NCI-H82 treated with DMSO at 0.1 percent for 48 hours (cell line): ENCODE measurements around the gene KCNN3.
"Not testable (repeated sequence)": the region's sequence is repeated elsewhere in the genome, so short reads cannot be mapped to it uniquely, and the experiment has no call there.

Experiments
- DNase-seq: peaks from one replicate; lab custom pipeline; 2025; ENCODE audit not compliant: unreplicated experiment; lab: John Stamatoyannopoulos, UW

Gene KCNN3

DNA sequence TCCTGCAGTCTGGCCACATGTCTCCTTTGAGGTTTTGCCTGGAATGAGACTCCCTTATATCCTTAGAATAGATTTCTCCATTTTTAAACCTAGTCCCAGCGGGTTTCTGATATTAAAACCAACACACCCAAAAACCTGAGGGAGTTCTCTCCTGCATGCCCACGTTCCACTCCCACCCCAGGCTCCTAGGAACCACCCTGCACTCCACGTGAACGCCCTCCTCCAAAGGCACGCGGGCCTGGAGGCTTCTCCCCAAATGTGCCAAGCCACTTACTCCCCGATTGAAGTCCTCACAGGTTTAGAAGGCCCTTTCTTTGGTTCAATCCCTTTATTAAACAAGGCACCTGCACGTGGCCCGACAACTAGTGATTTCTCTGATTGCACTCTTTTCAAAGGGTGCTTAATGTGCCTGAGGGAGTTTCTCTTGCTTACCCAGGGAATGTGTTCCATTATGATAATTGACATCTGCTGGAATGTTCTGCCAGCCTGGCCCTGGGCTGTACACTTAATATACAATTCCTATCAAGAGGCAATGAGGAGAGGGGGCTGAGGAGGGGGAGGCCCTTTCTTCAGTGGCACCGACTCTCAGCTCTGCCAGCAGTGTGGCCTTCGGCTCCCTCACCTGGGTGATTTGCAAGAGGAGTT lies 157.8 kb downstream of the KCNN3 start:
- no peak for DNase-seq

DNA sequence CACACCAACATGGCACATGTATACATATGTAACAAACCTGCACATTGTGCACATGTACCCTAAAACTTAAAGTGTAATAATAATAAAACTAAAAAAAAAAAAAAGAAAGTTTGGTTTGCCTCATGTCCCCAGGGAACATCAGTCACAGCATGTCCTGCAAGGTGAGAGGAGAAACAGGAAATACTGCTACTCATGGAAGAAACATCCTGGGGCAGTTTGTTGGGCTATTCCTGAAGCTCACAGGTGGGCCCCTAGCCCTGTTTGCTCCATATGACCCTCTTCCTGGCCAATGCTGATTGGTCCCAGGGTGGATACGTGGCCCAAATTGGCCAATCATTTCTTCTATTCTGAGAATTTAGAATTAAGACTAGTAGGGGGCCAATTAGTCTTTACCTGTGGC lies 158.7 kb downstream of the KCNN3 start:
- DNase-seq, result no peak

DNA sequence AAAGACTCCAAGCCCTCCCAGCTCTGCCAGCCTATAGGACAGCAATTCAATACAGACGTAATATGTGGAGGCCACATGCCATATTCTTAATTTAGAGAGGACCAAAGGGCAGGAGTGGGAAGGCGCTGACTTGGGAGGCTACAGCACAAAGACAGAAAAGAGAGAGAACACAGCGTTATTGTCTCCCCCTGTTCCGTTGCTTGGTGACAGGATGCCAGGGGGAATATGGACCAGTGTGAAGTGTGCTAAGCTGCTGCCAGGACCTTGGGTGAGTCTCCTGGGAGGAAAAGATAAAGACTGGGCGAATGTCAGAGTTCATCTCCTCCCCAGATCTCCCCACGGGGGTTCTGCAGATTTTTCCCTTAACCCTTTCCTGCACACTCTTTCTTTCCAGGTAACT lies 160.0 kb downstream of the KCNN3 start:
- DNase-seq, result no peak

DNA sequence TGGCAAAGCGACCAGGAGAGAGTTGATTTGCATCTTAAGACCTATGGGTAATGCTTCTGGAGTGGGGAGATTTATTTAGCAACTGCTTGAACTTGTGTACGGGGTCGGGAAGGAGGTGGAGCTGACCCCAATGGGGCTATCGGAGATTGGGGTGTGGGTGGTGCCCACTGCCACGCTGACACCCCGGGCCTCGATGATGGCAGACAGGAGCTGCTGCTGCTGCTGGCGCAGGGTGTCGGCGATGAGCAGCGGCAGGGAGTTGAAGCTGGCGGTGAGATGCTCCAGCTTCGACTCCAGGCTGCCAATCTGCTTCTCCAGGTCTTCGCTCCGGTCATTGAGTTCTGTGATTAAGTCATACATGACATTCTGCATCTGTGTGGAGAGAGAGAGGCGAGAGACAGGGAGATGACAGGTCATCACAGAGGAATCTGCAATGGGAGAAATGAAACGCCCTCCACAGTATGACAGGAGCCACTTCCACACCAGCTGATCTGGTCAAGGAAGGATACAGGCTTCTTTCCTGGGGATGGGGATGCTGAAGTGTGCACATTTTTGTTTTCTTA lies 162.1 kb downstream of the KCNN3 start:
- DNase-seq, result no peak

DNA sequence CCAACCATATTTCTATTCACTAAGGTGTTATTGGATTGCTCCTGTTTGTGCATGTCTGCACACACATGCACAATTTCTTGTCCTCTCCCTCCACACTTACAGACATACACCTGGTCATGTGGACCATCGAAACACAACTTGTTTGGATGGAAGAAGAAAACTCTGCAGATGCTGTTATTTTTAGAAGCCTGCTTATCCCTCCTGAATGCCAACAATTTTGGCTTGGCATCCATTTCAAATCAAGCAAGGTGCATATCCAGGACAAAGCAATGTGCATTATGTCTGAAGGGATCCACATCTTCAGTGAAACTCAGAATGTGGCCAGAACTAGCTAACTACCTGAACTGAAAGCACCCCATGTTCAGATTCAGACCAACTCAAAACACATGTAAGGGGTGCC lies 163.2 kb downstream of the KCNN3 start:
- no peak for DNase-seq

DNA sequence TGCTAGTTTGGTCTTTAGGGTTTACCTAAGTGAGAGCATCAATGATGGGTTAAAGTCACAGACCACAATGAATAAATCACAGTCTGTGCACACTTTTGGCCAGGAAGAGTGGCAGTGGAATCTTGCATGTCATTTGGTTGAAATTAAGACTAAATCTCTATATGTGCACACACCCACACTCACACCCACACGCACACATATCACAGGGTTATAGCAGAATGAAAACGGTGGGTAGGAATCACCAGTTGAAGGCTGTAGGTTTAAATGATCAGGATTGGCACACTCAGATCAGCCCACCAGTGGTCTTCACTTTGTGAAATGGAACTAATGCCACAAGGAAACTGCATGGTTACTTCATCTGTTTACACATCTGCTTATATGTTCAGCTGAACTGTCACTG lies 164.5 kb downstream of the KCNN3 start:
- DNase-seq, result no peak

DNA sequence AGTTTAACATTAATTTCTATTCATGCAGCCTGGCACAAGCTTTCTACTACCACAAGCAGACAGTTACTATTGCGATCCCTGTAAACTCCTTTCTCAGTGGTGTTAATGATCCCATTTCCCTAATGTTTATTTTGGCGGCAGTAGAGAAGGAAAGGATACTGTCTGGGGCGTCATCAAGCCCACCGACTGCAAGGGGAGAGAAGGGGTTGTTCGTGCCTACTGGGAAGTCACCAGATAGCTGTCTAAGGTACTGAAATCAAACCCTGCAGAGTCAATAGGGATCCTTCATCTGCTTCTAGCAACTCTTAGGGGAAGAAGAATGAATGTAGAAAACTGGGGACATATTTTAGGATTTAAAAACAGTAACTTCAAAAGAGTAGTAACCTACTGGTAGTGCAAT lies 166.9 kb downstream of the KCNN3 start:
- no peak for DNase-seq

DNA sequence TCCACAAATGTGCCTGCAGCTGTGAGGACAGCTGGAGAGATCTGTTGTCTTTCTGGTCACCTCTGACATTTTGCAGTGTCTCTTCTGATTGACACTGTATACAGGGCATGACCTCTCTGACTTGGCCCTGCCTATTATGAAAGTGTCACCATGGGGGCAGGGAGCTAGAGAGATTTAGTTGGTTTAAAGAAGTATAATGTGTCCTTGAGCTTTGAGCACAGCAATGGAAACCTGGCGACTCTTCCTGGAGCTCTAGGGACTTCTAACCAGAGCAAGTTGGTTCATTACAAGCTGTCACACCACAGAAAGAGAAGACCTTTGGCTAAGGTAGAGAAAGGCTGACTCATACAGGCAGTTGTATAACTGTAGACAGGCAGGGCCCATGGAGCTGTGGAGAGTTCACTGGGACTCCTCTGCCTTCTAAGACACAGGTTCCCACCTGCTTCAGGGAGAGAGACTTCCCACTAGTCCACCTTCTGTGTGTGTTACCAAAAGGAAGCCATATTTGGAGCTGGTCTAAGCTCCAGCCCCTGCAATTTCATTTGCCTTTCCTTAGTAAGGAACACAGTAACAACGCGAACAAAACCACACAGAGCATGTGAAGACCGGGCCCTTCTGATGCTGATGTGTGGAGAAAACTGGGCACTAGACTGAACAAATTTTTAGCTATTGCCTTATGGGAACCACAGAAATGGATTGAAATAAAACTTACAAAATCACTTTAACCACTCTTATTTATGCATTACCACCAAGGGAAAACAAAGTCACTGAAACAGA lies 171.6 kb downstream of the KCNN3 start:
- DNase-seq, result no peak

DNA sequence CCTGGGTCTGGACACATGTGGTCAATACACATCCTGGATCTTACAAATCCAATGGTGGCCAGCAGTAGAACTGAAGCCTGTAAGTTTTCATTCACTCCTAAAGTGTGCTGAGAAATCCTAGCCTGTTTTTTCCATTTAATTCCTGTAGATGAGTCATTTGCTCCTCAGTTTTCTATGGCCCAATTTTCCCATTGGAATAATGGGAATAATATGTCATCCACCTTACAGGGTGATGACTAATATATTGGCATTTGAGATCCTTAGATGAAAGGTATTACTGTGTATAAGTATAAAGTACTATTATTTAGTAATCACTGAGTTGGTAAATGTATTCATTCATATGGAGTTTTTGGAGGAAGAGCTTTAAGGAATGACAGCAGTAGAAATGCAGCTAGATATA lies 172.4 kb downstream of the KCNN3 start:
- DNase-seq, result no peak

DNA sequence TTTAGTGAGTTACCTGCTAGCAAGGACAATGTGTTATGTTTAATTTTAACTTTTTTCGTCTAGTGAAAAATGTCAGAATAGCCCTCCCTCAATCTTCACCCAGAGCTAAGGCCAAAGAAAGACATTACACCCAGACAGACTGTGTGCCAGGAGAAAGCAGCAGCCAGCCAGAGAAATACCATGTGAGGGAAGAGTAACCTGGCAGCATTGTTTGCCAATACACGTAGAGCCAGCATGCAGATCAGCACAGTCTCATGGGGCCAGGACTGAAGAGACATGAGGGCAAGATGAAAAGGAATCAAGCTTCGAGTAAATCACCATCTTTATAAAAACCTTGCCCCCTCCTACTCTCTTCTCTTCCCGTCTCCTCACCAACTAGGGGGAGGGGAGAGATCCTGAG lies 173.6 kb downstream of the KCNN3 start:
- no peak for DNase-seq

DNA sequence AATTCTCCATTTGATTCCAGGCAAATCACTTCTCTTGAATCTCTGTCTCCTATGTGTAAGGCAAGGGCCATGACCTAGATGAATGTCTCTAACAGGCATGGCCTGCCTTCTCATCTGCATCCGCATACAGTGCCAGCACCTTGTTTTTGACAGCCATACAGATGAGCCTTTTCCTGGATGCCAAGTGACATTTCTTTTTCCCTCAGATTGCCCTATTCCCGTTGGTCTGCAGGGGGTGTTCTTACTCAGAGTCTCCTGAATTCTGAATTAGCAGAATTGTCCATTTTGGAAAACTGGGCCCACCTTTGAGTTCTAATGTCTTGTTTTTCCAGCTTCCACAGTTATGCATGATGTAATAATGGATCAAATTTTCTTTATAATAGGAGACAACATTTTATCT lies 174.1 kb downstream of the KCNN3 start:
- DNase-seq, result no peak

DNA sequence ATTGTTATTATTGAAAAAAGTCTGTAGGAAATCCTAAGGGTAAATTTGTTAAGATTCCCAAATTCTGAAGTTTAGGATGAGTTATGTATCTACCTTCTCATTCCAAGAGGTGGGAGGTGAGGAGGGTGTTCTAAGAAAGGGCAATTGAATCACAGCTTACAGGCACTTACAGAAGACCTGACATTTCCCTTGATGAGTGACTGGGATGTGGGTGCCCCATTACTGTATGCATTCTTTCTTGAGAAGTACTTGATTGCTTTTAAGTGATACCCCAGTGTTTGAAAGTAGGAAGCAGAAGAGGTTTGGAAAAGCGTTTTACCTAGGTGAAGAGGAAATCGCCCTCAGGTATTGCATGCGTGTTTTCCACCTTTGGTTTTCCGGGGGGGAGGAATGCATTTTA lies 175.1 kb downstream of the KCNN3 start:
- DNase-seq, result no peak

DNA sequence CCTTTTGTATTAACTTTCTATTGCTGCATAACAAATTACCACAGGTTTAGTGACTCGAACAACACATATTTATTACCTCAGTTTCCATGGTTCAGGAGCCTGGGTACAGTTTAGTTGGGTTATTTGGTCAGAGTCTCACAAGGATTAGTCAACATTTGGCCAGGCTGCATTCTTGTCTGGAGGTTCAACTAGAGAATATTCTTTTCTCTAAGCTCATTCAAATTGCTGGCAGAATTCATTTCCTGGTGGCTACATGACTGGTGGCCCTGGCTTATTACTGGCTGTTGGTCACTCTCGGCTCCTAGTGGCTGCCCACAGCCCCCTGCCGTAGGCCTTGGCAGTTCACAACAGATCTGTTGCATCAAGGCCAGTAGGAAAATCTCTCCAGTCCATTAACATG lies 181.0 kb downstream of the KCNN3 start:
- DNase-seq, result no peak

DNA sequence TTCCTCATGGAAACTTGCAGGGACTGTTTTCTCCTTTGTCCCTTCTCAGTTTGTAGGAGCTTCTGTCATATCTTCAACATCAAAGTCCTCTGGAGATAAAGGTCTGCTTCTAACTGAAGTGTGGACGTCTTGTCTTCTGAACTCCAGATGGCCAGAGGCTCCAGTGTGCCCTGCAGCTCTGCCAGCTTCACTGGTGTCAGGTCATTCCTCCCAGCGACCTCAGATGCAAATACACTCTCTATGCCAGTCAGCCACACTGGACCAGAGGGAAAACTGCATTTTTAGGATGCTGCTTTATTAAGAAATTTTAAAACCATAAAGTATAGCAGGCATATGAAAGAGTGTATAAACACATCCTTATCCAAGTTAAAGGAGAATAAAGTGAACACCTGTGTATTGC lies 183.6 kb downstream of the KCNN3 start:
- no peak for DNase-seq

DNA sequence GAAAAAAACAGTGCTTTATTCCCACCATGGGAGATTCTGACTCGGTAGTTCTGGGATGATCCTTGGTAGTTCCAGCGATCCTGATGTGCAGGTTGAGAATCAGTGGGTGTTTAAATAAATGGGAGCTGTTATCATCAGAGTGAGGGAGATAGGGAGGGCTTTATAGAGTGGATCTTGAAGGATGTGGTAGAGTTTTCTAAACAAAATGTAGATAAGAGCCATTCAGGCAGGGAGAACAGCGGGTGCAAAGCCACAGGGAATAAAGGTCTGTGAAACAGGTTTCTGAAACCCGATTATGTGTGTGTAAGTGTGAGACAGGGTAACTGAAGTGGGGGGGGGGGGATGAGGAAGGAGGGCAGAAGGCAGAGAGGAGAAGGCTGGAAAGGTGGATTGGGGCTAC lies 186.3 kb downstream of the KCNN3 start:
- DNase-seq, result no peak

DNA sequence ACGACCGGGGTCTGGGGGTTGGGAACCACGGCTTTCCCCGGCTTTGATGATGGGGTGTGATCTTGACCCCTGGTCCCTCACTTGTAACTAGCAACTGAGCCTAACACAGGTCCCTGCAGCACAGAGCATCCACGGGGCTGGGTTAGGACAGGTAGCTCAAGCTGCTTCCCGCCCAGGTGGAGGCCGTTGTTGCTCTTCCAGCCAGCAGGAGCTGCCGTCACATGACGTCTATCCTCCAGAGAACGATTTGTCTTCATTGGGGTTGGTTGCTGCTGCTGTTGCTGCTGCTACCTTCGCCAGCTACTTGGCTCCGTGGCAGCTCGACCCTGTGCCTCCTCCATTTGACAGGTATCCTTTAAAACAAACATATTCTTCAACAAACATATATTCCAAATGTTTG lies 187.8 kb downstream of the KCNN3 start:
- no peak for DNase-seq

DNA sequence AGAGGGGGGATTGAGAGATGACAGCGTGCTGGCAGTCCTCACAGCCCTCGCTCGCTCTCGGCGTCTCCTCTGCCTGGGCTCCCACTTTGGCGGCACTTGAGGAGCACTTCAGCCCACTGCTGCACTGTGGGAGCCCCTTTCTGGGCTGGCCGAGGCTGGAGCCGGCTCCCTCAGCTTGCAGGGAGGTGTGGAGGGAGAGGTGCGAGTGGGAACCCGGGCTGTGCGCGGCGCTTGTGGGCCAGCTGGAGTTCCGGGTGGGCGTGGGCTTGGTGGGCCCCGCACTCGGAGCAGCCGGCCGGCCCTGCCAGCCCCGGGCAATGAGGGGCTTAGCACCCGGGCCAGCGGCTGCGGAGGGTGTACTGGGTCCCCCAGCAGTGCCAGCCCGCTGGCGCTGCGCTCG lies 192.2 kb downstream of the KCNN3 start:
- not testable (repeated sequence) for DNase-seq

DNA sequence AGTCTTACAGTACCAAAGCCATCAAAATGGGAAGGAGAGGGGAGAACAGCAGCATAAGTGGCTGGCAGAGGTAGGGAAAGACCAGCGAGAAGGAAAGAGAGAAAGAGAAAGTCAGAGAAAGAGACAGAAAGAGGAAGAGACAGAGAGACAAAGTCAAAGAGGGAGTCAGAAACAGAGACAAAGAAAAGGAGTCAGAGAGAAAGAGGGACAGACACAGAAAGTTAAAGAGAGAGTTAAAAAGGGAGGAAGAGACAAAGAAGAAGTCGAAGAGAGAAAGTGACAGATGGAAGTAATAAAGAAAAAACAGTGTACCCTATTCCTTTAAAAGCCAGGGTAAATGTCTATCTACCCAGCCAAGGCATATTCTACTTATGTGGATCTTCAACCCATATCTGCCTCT lies 193.2 kb downstream of the KCNN3 start:
- DNase-seq, result not testable (repeated sequence)

DNA sequence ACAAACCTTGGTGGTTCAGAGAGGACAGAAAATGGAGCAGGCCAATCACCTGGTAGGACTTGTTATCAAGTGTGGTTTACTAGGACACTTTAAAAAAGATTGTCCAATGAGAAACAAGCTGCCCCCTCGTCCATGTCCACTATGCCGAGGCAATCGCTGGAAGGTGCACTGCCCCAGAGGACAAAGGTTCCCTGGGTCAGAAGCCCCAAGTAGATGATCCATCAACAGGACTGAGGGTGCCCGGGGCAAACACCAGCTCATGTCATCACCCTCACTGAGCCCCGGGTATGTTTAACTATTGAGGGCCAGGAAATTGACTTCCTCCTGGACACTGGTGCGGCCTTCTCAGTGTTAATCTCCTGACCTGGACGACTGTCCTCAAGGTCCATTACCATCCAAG lies 195.6 kb downstream of the KCNN3 start:
- DNase-seq, result not testable (repeated sequence)

DNA sequence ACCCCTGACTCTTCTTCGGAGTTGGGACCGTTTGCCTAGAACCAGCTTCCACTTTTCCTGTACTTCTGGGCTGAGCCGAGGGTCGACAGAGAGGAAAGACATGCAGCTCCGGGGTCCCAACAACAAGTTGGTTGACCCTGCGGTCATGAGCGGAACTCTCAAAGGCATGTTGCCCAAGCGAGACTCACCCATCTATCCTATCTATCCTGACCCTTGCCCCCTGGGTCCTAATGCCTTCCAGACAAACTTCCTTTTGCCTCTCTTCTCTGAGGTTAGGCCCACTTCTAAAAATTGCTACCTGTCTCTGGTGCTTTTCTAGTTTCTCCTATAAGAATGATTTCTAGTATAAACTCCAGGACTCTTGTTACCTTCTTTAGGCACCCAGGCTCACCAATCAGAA lies 197.8 kb downstream of the KCNN3 start:
- DNase-seq, result not testable (repeated sequence)

DNA sequence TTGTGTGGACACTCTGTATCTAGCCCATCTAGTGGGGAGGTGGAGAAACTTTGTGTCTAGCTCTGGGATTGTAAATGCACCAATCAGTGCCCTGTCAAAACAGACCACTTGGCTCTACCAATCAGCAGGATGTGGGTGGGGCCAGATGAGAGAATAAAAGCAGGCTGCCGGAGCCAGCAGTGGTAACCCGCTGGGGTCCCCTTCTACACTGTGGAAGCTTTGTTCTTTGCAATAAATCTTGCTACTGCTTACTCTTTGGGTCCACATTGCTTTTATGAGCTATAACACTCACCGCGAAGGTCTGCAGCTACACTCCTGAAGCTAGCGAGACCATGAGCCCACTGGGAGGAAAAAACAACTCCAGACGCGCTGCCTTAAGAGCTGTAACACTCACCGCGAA lies 198.7 kb downstream of the KCNN3 start:
- DNase-seq, result not testable (repeated sequence)
